K562 (cell line): Measurements from ENCODE around the gene ZBTB48. TPM values are rescaled to one million over a fixed set of nuclear protein-coding genes. Genes with fewer than 3 reads are reported as not detected.
A peak's percentile ranks its signal among the peaks of the same experiment; 100 is the strongest.

Source experiments
- ATAC-seq: fragments of 200-7000 bp; cut with Tn5 transposase; 3 replicates; pipeline ENCODE4 v1.9.1; 2020; ENCODE audit warnings: moderate library complexity
- BruUV-seq: library from RNA; stranded (reverse); fragments of 400-500 nt; replicated peaks from 2 replicates; lab custom pipeline; 2021; lab: Mats Ljungman, UMichigan
- CTCF ChIA-PET: fragments of 300-600 bp; formaldehyde crosslinking; extraction: SDS; loops from one replicate; lab custom pipeline; 2021; ENCODE audit warnings: low intra/inter-chr PET ratio; lab: Yijun Ruan, JAX
- POLR2A ChIA-PET: fragments of 300-600, 350-650 bp; sonication (Branson Sonifier 250); formaldehyde crosslinking; extraction: SDS; loops from one replicate; lab custom pipeline; 2021; ENCODE audit warnings: antibody characterized with exemption, inconsistent platforms; lab: Yijun Ruan, JAX
- DNase-seq, 4 experiments: peaks; one replicate each; pipeline versions ENCODE4 v3.0.0 to v3.0.0-alpha.2; 2011 to 2018; ENCODE audit warnings: low spot score in 3 of 4, mixed read lengths in 3 of 4; ENCODE audit errors: extremely low read depth in 1 of 4
- FAIRE-seq: peaks from 2 replicates; lab custom pipeline; 2011; peaks lifted over from hg19 to GRCh38; lab: Jason Lieb, UNC
- H2AFZ ChIP-seq: 2 replicates; pipeline ENCODE4 v1.6.0; 2011; ENCODE audit warnings: low read depth, low read length, control low read depth, inconsistent platforms
- H3K27ac ChIP-seq: fragments of 200-600 bp; 3 replicates; pipeline ENCODE4 v1.8.0; 2011; ENCODE audit warnings: low read depth, mild to moderate bottlenecking, control low read depth, inconsistent platforms, low read length, moderate library complexity, mixed read lengths; ENCODE audit errors: extremely low read depth
- H3K27me3 ChIP-seq, 2 experiments: fragments of 300-600 bp in 1 of 2; 2 replicates in 1 of 2; 3 replicates in 1 of 2; pipeline versions ENCODE4 v1.6.0 to v1.8.0; 2011; ENCODE audit warnings: inconsistent platforms in 2 of 2, low read length in 2 of 2, mild to moderate bottlenecking in 1 of 2, mixed read lengths in 1 of 2, moderate library complexity in 1 of 2; ENCODE audit not compliant: control insufficient read depth in 2 of 2, insufficient read depth in 2 of 2
- H3K36me3 ChIP-seq: fragments of 300-600 bp; 3 replicates; pipeline ENCODE4 v1.8.0; 2011; ENCODE audit warnings: mild to moderate bottlenecking, low read length, inconsistent platforms; ENCODE audit not compliant: control insufficient read depth, insufficient read depth
- H3K4me1 ChIP-seq, 2 experiments: fragments of 200-600 bp in 1 of 2; replicated peaks in 1 of 2; 2 replicates in 1 of 2; 3 replicates in 1 of 2; pipeline versions ENCODE4 v1.5.1 to v1.8.0; 2011; ENCODE audit warnings: inconsistent platforms in 2 of 2, low read length in 2 of 2, mild to moderate bottlenecking in 1 of 2, mixed read lengths in 1 of 2, moderate library complexity in 1 of 2; ENCODE audit not compliant: control insufficient read depth in 2 of 2, insufficient read depth in 2 of 2
- H3K4me2 ChIP-seq: 2 replicates; pipeline ENCODE4 v1.6.1; 2011; ENCODE audit warnings: low read length, control low read depth, inconsistent platforms, mixed read lengths; ENCODE audit not compliant: insufficient read depth
- H3K4me3 ChIP-seq: fragments of 200-600 bp; sonication (generic), shearing (Covaris generic); 2 replicates; pipeline ENCODE4 v1.5.1; 2016; ENCODE audit warnings: control low read depth, inconsistent platforms
- H3K79me2 ChIP-seq: fragments of 200-600 bp; 3 replicates; pipeline ENCODE4 v1.8.0; 2011; ENCODE audit warnings: low read length, inconsistent platforms; ENCODE audit not compliant: control insufficient read depth, insufficient read depth
- H3K9ac ChIP-seq, 2 experiments: 2 replicates each; pipeline versions ENCODE4 v1.6.0 to v1.6.1; 2011; ENCODE audit warnings: low read depth in 2 of 2, low read length in 2 of 2, control low read depth in 1 of 2, inconsistent platforms in 1 of 2, mild to moderate bottlenecking in 1 of 2, mixed read lengths in 1 of 2; ENCODE audit not compliant: insufficient read depth in 1 of 2
- H3K9me1 ChIP-seq: one replicate; pipeline ENCODE4 v1.6.0; 2011; ENCODE audit warnings: inconsistent platforms, mild to moderate bottlenecking, low read length, moderate library complexity; ENCODE audit not compliant: control insufficient read depth, insufficient read depth
- H3K9me3 ChIP-seq: replicated peaks from 2 replicates; pipeline ENCODE4 v1.5.1; 2011; ENCODE audit warnings: low read depth, low read length, inconsistent platforms; ENCODE audit not compliant: control insufficient read depth, insufficient read depth
- H4K20me1 ChIP-seq: replicated peaks from 2 replicates; pipeline ENCODE4 v1.6.1; 2011; ENCODE audit warnings: low read length, inconsistent platforms, mixed read lengths; ENCODE audit not compliant: control insufficient read depth, insufficient read depth
- ILF3 ChIP-seq: fragments of 450-650 bp; IDR thresholded peaks from 2 replicates; pipeline ENCODE4 v1.6.1; 2018; ENCODE audit warnings: antibody characterized with exemption, mild to moderate bottlenecking, moderate library complexity, borderline replicate concordance
- PHB2 ChIP-seq: fragments of 450-650 bp; IDR thresholded peaks from 2 replicates; pipeline ENCODE4 v1.6.1; 2017; ENCODE audit warnings: low read depth
- POLR2G ChIP-seq: fragments of 200-400 bp; formaldehyde crosslinking; IDR thresholded peaks from 2 replicates; pipeline ENCODE4 v1.6.1; 2017; ENCODE audit warnings: low read depth, mild to moderate bottlenecking, antibody characterized with exemption, low read length, moderate library complexity
- RBFOX2 ChIP-seq: fragments of 200-400 bp; formaldehyde crosslinking; IDR thresholded peaks from 2 replicates; pipeline ENCODE4 v1.6.1; 2017; ENCODE audit warnings: low read depth, mild to moderate bottlenecking, low read length, moderate library complexity
- SUPT5H ChIP-seq: fragments of 450-650 bp; IDR thresholded peaks from 2 replicates; pipeline ENCODE4 v1.6.1; 2016
- ZBTB33 ChIP-seq: sonication (generic); formaldehyde crosslinking; IDR thresholded peaks from 2 replicates; pipeline ENCODE4 v1.8.1; 2023; ENCODE audit warnings: mild to moderate bottlenecking, missing genetic modification reagents
- ZFP36 ChIP-seq: fragments of 150-350 bp; IDR thresholded peaks from 2 replicates; pipeline ENCODE4 v1.6.1; 2018; ENCODE audit warnings: low read length, low read depth; ENCODE audit not compliant: partially characterized antibody
- ZKSCAN1 ChIP-seq: fragments of 150-350 bp; IDR thresholded peaks from 2 replicates; pipeline ENCODE4 v1.6.1; 2016; ENCODE audit warnings: low read depth, low read length
- WGBS: fragments of 100-300 bp; shearing (Covaris generic); methylation state at CpG from one replicate; pipeline ENCODE4 v1.1.6; 2016; ENCODE audit warnings: low coverage, mixed read lengths; ENCODE audit not compliant: insufficient coverage; ENCODE audit errors: missing lambda C conversion rate; 5-methylcytosine and 5-hydroxymethylcytosine counted together
- in situ Hi-C: fragments of 300-500 bp; cut with MboI; formaldehyde crosslinking; loops from 4 replicates; pipeline ENCODE4 v1.15.0; 2018; ENCODE audit warnings: inconsistent platforms, mixed read lengths
- intact Hi-C: fragments of 100-400 bp; cut with micrococcal nuclease; formaldehyde crosslinking; loops from 2 replicates; pipeline ENCODE4 v1.14.2; 2022
- polyA plus RNA-seq, 8 experiments: library from polyadenylated mRNA; depleted of rRNA in 4 of 8; stranded (reverse) in 5 of 8; unstranded in 3 of 8; fragments of >200 nt; fragmentation: Nextera tagmentation in 2 of 8; fragmentation: Illumina TruSeq in 1 of 8; extraction: Ambion mirVana in 2 of 8; extraction: Trizol in 1 of 8; gene quantifications; 2 replicates each; pipeline versions ENCODE4 v1.2.1 to v1.2.3, GENCODE V29; 2011 to 2014; ENCODE audit warnings: inconsistent platforms in 1 of 8, missing spikeins in 1 of 8
- total RNA-seq, 7 experiments: library from RNA; depleted of rRNA in 6 of 7; stranded (reverse); fragments of >200 nt in 6 of 7; fragmentation: Illumina TruSeq in 2 of 7; extraction: Trizol in 2 of 7; gene quantifications; 2 replicates each; pipeline versions ENCODE4 v1.2.1 to v1.2.3, GENCODE V29; 2011 to 2021; ENCODE audit warnings: low replicate concordance in 1 of 7

The ZBTB48 gene
- total and polyA plus RNA-seq, 9 of the 15 experiments (the other 6 are each of a cell fraction or from before 2014, with no cell fraction given): 1.9 to 66.9 (median 29.5) TPM

GRCh38 chr1:6588128-6588892, 8.5 kb downstream of the ZBTB48 start:
- intact Hi-C loops (no loop called here), in situ Hi-C loops (no loop called here)
- peak overlapping the region in 1 of 2 experiments; percentile 70; a peak in 1 of 4 replicates for H3K9ac ChIP-seq
- H3K79me2 ChIP-seq: peaks cover 13% of the 10 kb centered on the region; the same call in 2 of the 3 replicates
- no peak for ATAC-seq
- peak; percentile 63 for TF ChIP-seq RBFOX2
- no peak for TF ChIP-seq PHB2
- no peak for TF ChIP-seq ILF3
- 0 out of 2 replicates have a peak, but pooled peaks have one; percentile 6 for TF ChIP-seq SUPT5H
- no peak for TF ChIP-seq ZFP36
- TF ChIP-seq POLR2G: peak; percentile 75
- 0 out of 2 replicates have a peak, but pooled peaks have one; percentile 27 for TF ChIP-seq ZBTB33 (CRISPR knock-in tag)
- peak; percentile 37 for TF ChIP-seq ZKSCAN1
- H4K20me1 ChIP-seq: peaks cover 36% of the 10 kb centered on the region
- no peaks in the 10 kb centered on the region for H3K9me3 ChIP-seq
- H3K9me1 ChIP-seq: peaks cover 23% of the 10 kb centered on the region
- BruUV-seq: no TSS peak
- H3K36me3 ChIP-seq: peaks cover 84% of the 10 kb centered on the region; the same call in 2 of the 3 replicates
- H3K4me2 ChIP-seq: no peak overlapping the region
- no peak overlapping the region for H2AFZ ChIP-seq
- ChIA-PET CTCF (no interaction called here), POLR2A (interaction anchor here (0.6 to 13.4 kb wide), 9 partner anchors 8 to 126 kb away, joined by 3 to 221 read pairs (median 4); partner anchors contain the start of genes KLHL21 and ZBTB48)
- H3K4me1 ChIP-seq: peaks cover 16 to 62% of the 10 kb centered on the region in 2 experiments; a peak in 4 of 5 replicates
- no peaks in the 10 kb centered on the region for H3K27me3 ChIP-seq
- no peak for DNase-seq
- no peak overlapping the region for H3K4me3 ChIP-seq
- WGBS: 81% methylated on average over 25 of the region's 25 CpGs
- no peak for FAIRE-seq
- no peak overlapping the region for H3K27ac ChIP-seq
